Measurements from ENCODE around the gene MATCAP1.

MATCAP1 gene
- total RNA-seq = 4.0 to 20.1 (median 12.9) reads per million in 18 experiments

DNA sequence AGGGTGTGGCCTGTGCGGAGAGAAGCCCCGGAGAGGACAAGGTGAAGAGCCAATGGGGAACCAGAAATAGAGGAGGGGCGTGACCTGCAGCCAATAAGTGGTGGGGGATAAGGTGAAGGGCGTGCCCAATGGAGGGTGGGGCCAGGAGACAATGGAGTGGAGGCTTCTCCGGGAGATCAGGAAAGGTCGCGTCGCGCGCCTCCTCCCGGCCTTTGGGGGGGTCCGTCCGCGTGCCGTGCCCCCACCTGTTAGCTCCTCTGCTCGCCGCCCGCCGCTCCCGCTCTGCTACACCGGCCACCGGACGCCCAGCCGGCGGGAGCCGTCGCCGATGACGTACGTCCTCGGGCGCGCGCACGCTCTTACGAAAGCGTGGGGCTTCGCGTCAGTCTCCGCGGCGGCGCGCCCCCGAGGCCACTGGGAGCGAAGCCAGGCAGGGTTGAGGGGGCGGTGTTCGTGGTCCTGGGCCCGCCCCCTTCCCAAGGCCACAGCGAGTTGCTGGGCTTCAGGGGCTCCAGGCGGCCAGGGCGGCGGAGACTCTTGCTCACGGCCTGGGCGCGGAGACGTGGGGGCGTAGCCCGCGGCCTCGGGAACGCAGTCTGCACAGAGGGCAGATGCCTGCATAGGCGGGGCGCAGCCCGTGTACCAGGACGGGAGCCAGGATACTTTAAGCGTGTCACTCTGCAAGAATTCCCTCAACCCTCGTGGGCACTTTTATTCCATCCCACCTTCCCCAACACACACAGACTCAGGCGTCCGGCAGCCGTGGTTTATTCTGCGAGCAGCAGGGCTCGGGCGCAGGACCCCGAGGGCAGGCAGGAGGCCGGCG lies at the start of gene MATCAP1:
TSS of gene MATCAP1 (minus strand) at position 337 of the 826 bp plus-strand sequence. CDS start 3,353 bp downstream, outside the sequence.
- peak; percentile 96 for DNase-seq

DNA sequence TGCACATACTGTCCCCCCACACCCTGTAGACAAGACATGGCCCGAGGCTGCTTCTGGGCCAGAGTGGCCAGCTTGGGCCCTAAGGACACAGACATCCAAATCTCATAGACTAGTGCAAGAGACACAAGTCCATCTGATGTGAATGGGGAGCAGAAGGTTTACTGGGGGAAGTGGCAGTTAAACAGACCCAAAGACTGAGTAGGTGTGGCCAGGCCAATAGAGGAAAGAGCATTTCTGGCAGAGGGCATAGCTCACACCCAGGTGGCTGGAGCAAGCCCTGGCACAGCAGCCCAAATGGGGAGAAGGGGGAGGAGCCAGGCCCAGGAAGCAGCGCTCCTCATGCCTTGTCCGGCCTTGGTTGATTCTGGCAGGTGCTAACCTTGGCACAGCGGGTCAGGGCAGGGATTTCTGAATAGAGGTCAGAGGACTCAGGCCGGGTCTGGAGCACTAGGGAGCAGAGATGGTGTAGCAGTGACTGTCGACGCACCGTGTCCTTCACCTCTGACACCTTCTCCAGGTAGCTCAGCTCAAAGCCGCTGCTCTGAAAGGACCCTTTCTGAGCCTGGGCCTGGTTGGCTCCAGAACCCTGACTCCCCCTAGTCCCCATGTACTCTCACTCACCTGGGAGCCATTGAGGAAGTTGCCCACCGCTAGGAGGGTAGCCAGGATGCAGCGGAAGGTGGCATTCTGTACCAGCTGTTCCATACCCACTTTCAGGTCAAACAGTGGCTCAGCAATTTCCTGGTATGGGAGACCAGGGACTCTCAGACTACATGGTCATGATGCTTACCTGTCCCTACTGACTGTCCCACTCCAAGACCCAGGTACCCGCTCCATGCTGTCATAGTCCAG lies 47.3 kb upstream of the MATCAP1 start:
- DNase-seq = no peak

DNA sequence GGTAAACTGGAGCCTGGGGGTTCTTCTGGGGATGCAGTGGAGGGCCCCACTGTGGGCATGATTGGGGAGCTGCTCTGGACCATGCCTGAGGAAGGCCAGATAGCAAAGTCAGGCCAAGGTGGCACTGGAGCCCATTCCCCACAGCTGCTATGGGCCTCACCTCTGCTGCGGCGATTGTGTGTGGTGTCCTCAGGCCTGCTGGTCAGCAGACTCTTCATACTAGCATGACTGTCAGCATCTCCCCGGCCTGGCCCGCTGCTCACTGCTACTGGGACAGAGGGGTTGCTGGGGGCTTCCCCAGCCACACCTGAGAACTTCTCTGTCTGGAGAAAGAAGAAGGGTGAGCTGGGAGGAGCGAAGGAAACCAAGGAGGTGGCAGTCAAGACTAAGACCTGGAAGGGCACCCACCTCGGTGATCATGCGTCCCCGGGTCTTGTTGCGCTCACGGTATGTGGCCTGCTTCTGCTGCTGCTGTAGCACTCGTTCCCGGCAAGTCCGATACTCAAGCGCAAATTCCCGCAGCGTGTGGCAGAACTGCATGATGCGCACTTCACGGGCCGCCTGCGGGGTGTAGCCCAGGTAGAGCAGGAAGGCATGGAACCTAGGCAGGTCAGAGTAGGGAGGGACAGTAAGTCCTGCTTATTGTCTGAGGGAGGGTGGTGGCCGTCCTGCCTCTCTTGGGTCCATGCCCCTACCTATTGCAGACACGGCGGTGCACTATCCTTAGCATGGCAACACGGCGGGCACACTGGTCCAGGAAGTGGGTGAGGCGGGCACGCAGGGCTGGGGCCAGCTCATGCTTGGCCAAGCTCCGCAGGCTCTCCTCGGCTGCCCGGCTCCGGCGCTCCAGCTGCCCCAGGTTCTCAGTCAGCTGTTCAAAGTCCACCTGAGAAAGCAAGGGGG lies 46.4 kb upstream of the MATCAP1 start:
- DNase-seq = no peak

DNA sequence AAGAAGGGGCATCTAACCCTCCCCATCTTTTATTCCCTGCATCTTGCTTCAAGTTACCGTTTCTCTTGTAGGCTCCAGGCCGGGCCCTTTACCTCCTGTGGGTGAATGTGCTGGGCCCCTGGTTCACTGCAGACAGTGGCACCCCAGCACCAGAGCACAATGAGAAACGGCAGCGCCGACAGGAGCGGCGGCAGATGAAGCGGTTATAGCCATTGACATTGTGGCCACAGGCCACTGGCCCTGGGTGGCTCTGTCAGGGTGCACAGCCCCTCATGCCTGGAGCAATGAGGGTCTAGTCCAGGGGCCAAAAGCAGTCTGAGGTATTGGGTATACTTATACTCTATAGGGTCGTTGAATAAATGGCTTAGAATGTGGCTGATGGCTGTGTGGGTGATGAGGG lies 45.1 kb upstream of the MATCAP1 start:
- DNase-seq = no peak

DNA sequence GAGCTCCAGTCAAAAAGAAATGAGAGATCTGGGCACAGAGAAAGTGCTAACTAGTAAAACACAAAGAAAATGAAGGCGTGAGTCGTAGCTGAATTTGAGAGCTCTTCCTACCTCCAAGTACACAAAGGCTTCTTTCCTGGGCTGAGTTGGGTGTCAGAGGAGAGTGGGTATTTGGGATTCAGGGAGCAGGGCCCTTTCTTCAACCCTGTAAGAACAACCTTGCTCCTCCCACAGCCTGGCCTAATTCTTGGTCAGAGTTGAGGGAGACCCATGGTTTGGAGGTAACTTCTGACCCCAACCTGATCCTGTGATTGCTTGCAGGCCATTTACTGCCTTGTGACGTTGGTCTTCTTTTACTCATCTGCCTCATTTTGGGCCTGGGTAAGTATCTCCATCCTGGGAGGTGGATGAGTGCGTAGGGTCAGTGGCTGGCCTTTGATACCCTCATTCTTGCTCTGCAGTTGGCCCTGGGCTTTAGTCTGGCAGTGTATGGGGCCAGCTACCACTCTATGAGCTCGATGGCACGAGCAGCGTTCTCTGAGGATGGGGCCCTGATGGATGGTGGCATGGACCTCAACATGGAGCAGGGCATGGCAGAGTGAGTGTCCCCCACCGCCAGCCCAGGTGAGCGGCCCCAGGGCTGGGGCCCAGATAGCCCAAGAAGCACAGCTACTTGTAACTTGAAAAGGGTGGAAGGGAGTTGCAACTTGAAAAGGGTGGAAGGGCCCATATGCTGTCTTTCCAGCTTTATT lies 44.4 kb upstream of the MATCAP1 start:
- no peak for DNase-seq

DNA sequence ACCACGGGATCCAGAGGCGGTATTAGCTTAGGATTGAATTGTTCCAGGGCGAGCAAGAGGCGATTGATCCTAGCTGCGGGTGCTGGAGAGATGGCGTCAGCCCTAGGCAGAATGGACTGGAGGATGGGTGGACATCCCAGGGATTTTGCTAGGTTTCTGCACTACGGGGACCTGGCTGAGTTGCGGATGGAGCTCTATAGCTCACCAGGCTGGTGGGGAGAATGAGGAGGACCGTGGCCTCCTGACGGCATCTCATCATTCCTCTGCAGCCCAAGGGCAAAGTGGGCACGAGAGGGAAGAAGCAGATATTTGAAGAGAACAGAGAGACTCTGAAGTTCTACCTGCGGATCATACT lies 43.8 kb upstream of the MATCAP1 start:
- no peak for DNase-seq

DNA sequence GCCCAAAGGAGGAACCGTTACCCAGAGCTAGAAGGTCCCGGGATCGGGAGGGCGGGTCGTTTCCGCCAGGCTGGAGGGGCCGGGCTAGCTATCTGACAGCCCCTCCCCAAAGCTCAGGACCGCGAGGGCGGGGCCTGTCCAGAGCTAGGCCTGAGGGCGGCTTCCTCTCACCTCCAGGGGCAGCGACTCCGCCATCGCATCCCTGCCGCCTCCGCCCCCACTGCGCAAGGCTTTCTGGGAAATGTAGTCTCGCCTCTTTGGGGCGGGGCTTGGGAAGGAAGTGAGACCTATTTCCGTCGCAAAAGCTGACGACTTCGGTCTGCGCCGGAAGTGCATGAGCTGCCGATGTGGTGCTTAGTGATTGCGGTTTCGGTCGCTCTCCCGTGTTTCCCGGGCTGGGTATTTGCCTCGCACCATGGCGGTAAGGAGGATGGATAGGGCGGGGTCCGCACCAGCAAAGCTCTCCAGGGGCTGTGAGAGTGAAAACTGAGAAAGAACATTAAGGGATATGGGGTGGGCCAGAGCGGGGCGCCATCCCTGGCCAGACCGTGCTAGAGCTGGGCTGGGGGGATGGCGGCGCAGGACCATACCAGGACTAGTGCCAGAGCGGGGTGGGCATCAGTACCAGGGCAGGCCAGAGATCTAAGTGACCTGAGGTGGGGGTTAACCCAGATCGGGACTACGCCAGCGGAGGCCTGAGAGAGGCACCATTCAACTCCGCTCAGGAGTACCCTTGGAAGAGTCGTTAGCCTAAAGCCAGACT lies 43.2 kb upstream of the MATCAP1 start, which contains the start of gene TMEM208:
TSS of gene TMEM208 (plus strand) at position 327 of the 763 bp plus-strand sequence. CDS start at position 416, 89 bp downstream.
- DNase-seq = peak; percentile 99

DNA sequence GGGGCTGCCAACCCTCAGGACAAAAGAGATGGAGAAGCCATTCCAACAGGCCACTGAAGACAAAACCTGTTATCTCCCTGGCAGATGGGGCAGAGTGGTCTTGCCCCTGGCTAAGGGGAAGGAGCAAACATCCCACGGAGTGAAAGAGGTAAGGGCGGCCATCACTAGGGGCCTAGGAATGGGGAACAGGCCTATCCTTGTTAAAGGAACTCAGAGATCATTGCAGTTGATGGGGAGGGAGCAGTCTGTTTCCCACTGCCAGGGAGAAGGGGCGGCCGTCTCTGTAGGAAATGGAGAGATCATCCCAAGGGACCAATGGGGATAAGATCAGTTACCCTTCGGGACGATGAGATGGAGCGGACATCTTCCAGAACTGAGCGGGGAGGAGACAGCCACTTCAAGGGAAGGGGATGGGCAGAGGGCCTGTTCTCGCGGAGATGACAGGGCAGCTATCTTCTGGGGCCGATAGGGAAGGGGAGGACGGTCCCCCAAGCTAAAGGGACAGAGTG lies 42.6 kb upstream of the MATCAP1 start:
- DNase-seq = no peak

DNA sequence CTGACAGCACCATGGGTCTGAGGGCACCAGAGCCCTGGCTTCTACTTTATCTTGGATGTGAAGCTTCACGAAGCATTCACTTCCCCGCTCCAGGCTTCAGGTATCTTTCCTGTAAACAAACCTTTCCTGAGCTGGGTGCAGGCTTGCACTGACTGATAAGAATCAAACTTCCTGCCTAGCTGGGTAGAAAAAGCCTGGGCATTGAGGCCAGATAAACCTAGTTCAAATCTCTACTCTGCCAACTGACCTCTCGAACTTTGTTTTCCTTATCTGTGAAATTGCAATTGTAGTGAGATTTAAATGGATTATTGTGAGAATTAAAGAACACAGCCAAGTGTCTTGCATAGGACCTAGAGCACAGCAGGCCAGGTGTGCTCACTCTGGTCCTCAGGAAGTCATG lies 40.2 kb upstream of the MATCAP1 start:
- DNase-seq = no peak

DNA sequence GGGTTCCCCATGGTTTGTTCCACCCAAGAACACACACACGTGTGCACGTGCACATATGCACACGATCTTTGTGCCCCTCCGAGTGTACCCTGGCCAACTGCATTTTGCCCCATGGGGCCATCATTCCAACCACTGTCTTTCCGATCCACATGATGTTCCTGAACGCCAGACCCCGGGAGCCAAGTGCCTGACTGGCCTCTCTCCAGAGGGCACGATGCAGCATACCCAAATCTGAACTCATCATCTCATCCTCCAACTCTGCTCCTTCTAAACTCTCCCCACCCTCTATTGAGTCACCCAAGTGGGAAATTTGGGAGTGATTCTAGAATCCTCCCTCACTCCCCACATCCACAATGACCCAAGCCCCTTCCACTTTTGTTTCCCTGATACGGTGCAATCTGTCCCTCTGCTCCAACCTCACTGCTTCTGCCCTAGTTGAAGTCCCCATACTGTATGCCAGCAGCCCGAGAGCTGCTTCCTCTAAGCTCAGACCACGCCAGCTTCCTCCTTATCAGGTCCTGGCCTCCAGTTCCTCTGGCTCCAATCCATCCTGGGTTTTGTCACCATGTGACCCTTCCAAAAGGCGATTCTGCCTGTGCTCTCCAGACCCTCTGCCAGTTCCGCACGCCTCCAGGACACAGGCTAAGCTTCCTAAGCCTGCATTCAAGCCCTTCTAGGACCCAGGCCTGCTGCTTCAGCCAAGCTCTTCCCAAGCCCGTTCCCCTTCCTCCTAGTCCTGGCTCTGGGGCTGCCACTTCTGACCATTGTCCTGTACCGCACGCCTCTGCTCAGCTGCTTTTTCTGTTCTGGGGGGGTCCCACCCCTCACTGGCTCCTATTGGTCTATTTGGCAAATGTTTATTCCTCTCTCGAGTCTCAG lies 33.1 kb upstream of the MATCAP1 start:
- DNase-seq = peak; percentile 85 to 90

DNA sequence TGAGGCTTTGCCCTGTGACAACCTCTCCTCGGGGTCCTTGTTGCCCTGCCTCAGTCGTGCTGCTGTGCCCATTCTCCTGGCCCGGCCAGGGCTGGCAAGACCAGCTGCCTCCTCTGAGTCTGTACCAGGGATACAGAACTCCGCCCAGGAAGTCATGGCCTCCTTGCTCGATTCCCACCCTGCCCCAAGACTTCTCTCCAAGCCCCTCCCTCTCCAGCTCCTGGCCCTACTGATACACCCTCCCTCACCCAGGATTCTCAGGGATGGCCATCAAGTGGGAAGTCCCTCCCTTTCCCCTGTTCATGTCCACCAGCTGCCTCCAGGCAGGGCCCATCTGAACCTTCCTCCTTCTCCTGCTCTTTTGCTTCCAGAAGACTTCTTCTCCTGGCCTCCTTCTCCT lies 31.9 kb upstream of the MATCAP1 start:
- DNase-seq = no peak

DNA sequence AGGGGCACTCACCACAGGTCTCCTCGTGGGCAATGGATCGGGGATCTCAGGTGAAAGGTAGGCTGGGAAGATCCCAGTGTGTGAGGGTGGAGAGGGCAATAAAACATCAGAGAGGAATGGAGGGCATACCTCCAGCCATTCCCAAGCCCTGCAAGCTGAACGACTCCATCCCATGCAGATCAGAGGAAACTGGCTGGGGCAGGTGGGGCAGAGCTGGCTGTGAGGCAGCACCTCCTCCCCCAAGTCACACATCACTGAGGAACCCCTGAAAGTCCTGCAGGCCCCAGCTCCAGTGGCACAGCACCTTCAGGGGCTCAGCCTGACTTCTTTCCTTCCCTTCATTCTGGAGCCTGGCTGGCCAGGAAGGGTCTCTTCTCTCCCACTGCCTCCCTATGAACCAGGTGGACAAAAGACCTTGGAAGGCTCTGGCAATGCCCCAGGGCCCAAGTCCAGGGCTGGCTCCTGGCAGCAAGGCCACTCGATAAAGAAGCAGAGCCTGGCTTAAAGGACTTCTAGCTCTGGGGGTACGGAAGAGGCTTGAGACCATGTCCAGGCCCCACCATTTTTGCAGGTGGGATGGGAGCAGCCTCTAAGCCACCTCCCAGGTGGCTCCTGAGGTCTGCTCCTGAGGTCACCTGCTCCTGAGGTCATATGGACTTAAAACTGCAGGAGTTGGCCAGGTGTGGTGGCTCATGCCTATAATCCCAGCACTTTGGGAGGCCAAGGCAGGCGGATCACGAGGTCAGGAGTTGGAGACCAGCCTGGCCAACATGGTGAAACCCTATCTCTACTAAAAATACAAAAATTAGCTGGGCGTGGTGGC lies 29.6 kb upstream of the MATCAP1 start:
- DNase-seq = no peak

DNA sequence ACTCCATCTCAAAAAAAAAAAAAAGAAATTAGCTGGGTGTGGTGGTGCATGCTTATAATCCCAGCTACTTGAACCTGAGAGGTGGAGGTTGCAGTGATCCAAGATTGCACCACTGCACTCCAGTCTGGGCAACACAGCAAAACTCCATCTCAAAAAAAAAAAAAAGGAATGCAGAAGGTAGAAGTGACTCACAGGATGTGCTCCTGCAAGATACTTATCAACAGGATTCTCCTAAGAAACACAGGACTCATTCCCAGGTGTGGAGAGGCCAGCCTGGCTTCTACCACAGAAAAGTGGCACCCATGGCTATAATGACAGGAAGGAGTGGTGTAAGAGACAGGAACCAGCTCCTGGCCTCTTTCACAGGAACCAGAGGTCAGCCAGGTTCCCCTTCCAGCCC lies 29.0 kb upstream of the MATCAP1 start:
- no peak for DNase-seq

DNA sequence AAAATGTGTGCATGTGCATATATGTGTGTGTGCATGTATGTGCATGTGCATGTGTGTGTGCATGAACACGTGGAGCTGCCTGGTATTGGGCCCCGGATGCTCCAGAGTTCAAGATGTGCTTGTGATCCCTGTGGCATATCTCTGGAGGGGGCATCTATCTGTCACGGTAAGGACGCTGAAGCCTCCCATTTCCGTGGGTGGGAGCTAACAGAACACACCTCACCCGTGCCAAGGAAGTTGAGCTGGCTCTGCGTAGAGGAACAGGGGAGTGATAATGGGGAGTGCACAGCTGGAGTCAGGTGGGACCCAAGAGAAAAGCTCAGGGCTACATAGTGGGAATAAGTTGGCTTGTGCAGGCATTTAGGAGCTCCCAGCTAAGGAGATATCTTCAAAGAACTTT lies 27.9 kb upstream of the MATCAP1 start:
- no peak for DNase-seq

DNA sequence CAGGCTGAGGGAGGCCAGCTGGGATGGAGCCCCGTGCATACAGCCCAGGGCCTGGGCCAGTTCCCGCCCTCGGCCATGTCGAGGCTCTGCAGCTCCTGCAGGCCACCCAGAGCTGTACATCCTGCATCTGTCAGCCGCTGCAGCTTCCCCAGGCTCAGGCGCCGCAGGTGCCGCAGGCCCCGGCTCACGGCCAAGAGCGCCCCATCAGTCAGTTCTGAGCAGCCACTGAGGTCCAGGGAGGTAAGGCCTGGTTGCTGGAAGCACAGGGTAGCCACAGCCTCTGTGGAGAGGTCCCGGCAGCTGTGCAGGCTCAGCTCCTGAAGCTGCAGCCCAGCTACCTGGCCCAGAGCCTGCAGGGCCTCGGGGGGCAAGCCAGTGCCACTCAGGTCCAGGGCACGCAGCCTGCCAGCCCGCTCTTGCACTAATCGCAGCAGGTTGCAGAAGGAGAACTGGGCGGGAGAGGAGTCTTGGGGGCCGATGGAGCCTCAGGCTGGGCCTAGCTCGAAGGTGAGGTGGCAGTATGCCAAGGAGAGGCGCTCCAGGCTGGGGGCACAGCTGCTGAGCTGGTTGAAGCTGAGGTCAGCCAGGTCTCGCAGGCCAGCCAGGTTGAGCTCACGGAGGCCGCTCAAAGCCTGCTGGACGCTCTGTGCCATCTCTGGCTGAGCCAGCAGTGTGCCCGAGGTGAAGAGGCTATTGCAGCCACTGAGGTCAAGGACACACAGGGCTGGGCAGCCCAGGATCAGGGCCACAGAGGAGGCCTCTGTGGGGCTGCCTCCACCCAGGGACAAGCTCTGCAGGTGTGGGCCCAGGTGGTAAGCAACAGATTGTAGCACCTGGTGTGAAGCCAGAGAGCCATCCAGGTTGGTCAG lies 26.5 kb upstream of the MATCAP1 start:
- no peak for DNase-seq

DNA sequence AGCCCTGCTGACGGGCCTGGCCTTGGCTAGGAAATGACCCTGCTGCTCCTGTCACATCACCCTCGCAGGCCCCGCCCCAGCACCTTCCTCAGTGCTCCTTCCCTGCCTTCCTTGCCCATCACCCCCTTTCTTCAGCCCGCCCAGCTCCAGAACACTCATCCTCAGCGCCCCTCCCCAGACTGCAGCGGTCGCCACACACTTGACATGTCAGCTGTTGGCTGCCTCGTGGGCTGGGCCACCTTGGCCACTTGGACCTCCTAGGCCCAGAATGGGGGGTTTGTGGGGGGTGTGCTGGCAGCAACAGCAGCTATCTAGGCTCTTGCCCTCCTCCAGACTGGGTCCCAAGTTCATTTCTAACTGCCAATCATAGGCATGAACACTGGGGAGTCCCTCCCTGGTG lies 25.8 kb upstream of the MATCAP1 start:
- no peak for DNase-seq

DNA sequence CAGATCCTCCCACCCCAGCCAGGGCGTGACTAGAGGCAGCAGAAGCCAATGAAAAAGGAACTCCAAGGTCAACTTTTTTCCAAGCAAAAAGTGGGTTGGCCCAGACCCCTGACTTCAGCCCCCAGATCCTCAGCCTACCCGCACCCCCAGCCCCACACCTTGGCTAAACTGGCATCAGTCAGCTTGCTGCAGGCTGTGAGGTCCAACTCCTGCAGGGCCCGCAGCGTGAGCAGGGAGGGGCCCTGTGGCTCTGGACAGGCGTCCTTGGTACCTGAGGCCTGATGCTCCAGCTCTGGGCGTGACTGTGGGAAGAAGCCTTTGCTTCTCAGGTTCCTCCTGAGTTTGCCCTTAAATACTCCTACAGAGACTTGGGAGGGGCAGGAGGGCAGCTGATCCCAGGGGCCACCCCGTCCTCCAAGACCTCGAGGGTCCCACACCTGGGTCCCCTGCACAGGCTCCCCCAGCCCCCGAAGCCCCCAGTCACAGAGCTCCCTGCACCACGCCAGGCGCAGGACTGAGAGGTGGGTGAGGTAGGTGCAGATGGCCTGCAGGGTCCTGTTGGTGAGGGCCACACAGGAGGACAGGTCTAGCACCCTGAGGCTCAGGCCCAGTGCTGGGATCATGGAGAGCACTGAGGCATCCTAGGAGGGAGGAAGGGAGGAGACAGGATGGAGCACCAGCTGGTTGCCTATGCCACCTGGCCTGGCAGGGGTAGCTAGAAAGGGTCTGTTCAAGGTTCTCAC lies 24.6 kb upstream of the MATCAP1 start:
- no peak for DNase-seq
